Ascending aorta (tissue), 2 donors: ENCODE measurements around the gene RPA1. TPM values are rescaled to one million over a fixed set of nuclear protein-coding genes. Genes with fewer than 3 reads are reported as not detected.

Source experiments
- DNase-seq, 2 donors: peaks; one replicate each; pipeline ENCODE4 v3.0.0-alpha.2; 2019; ENCODE audit warnings: low spot score in 2 of 2
- H3K27ac ChIP-seq, 2 donors: fragments of 200-600 bp; sonication (generic); one replicate each; pipeline ENCODE4 v1.5.1; 2016 to 2017; ENCODE audit warnings: mild to moderate bottlenecking in 1 of 2
- H3K27me3 ChIP-seq: fragments of 200-600 bp; sonication (generic); one replicate; pipeline ENCODE4 v1.5.1; 2017
- H3K36me3 ChIP-seq, 2 donors: fragments of 200-600 bp; sonication (generic); one replicate each; pipeline ENCODE4 v1.5.1; 2016
- H3K4me1 ChIP-seq, 2 donors: fragments of 200-600 bp; sonication (generic); one replicate each; pipeline ENCODE4 v1.5.1; 2016 to 2017; ENCODE audit warnings: mild to moderate bottlenecking in 1 of 2
- H3K4me3 ChIP-seq, 2 donors: fragments of 200-600 bp; sonication (generic); one replicate each; pipeline ENCODE4 v1.5.1; 2016 to 2017; ENCODE audit warnings: mild to moderate bottlenecking in 1 of 2
- H3K9me3 ChIP-seq, 2 donors: fragments of 200-600 bp; sonication (generic); one replicate each; pipeline ENCODE4 v1.5.1; 2016
- intact Hi-C: fragments of 100-400 bp; cut with DNase I; formaldehyde crosslinking; loops from one replicate; pipeline ENCODE4 v1.15.1; 2023
- total RNA-seq: library from RNA; depleted of rRNA; stranded (reverse); fragments of >200 nt; gene quantifications from one replicate; pipeline ENCODE4 v1.1.0, GENCODE V29; 2016
- TF ChIP-seq, protein P1 (sequence below), 3 experiments: fragments of 200-600 bp in 2 of 3; fragments of 450-650 bp in 1 of 3; sonication (generic) in 2 of 3; IDR thresholded peaks; one replicate each; pipeline ENCODE4 v1.5.1; 2016 to 2019; ENCODE audit warnings: antibody characterized with exemption in 3 of 3, mild to moderate bottlenecking in 1 of 3, moderate library complexity in 1 of 3

Gene RPA1
- total RNA-seq, 1 donor from 2014 or later = 34.0 TPM

DNA sequence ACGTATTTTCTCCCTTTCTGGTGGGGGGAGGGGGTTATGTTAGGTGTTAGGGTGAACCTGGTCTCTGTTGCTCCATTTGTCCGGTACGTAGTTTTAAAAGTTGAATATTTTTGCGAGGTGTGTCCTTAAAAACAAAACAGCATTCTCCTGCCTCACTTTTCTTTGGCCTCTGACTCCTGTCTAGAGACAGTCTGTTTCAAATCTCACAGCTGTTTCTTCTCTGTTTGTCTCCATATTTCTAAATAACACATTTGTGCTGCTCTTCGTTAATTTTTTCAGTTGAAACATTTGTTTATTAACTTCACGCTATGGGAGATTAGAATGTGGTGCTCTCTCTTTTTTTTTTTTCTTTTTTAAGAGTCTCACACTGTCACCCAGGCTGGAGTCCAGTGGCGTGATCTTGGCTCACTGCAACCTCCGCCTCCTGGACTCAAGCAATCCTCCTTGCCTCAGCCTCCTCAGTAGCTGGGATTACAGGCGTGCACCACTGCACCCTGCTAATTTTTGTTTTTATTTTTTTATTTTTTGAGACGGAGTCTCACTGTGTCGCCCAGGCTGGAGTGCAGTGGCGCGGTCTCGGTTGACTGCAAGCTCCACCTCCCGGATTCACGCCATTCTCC is 31.7 kb downstream of the RPA1 start:
- Histone ChIP-seq H3K9me3 (no peaks in the 10 kb centered on the region), H3K27me3 (no peaks in the 10 kb centered on the region), H3K36me3 (peaks cover 9 to 31% of the 10 kb centered on the region in 2 donors), H3K27ac (no peak overlapping the region), H3K4me1 (no peaks in the 10 kb centered on the region), H3K4me3 (no peak overlapping the region)
- intact Hi-C loops = no loop called here
- DNase-seq = no peak
- TF ChIP-seq, protein P1, sequence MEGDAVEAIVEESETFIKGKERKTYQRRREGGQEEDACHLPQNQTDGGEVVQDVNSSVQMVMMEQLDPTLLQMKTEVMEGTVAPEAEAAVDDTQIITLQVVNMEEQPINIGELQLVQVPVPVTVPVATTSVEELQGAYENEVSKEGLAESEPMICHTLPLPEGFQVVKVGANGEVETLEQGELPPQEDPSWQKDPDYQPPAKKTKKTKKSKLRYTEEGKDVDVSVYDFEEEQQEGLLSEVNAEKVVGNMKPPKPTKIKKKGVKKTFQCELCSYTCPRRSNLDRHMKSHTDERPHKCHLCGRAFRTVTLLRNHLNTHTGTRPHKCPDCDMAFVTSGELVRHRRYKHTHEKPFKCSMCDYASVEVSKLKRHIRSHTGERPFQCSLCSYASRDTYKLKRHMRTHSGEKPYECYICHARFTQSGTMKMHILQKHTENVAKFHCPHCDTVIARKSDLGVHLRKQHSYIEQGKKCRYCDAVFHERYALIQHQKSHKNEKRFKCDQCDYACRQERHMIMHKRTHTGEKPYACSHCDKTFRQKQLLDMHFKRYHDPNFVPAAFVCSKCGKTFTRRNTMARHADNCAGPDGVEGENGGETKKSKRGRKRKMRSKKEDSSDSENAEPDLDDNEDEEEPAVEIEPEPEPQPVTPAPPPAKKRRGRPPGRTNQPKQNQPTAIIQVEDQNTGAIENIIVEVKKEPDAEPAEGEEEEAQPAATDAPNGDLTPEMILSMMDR (IDR thresholded peaks at IDR 0.05) = no peak

DNA sequence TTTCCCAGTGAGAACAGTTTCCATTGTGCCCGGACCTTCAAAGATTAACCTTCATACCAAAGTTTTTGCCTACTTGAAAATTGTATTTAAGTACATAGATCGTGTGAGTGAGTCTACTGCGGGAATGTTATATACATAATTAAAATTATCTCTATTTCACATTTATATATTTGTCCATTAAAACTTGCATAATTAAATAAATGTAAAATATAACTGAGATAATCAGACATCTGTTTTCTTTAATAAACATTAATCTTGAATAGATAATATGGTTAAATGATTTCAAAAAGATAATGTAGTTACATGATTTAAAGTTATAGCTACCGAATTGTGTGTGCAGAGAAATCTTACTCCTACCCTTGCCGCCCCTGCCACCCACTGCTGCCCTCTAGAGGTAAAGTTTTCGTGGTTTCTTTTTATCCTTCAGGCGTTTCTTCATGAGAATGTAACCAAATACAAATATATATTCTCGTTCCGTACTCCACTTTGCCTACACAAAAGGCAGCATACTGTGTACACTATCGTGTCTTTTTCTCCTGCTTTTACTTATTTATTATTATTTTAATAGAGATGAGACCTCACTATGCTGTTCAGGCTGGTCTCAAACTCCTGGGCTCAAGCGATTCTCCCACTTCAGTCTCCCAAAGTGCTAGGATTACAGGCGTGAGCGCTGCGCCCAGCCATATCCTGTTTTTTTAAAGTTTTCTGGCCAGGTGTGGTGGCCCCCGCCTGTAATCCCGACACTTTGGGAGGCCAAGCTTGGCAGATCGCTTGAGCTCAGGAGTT is 35.6 kb downstream of the RPA1 start:
- TF ChIP-seq, protein P1 (IDR thresholded peaks at IDR 0.05) = peak; percentile 45 to 57 (median 46)
- Histone ChIP-seq H3K36me3 (peaks cover 10 to 14% of the 10 kb centered on the region in 2 donors), H3K27ac (no peak overlapping the region), H3K9me3 (no peaks in the 10 kb centered on the region), H3K4me3 (no peak overlapping the region), H3K4me1 (no peaks in the 10 kb centered on the region), H3K27me3 (no peaks in the 10 kb centered on the region)
- intact Hi-C loops = loop anchor here (2.0 kb wide), 1 partner anchor 141 kb away; the partner anchor contains the start of gene WDR81
- no peak for DNase-seq

DNA sequence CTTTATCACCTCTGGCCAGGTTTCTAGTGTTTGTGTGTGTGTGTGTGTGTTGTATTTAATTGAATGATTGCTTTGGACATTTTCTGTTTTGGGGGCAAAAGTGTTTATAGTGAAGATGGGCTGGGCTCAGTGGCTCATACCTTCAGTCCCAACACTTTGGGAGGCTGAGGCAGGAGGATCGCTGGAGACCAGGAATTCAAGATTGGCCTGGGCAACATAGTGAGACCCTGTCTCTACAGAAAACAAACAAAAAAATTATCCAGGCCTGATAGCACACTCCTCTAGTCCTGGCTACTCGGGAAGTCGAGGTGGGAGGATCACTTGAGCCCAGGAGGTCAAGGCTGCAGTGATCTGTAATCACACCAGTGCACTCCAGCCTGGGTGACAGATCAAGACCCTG is 37.5 kb downstream of the RPA1 start:
- no peaks in the 10 kb centered on the region for H3K27me3 ChIP-seq
- no peak overlapping the region for H3K4me3 ChIP-seq
- no peak overlapping the region for H3K27ac ChIP-seq
- H3K9me3 ChIP-seq = no peaks in the 10 kb centered on the region
- peaks cover 0 to 7% of the 10 kb centered on the region in 2 donors for H3K36me3 ChIP-seq
- TF ChIP-seq, protein P1 (IDR thresholded peaks at IDR 0.05) = no peak
- no peak for DNase-seq
- no peaks in the 10 kb centered on the region for H3K4me1 ChIP-seq
- intact Hi-C loops = no loop called here

DNA sequence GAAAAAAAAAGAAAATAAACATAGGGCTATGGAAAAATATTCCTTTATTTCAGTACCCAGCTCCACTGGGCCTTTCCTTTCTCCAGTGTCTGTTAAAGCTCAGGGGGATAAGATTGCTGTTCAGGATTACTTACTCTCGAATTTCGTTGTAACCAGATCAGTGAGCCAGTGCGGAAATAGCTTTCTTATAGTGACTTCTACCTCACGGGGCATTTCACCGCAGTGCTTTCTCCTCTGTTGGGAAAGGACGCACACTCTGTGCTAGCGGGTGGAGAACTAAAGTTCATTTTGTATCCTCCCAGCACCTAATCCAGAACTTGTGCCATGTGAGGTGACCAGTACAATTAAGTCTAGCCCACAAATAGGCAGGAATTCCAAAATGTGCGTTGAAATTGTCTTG is 38.3 kb downstream of the RPA1 start:
- no peaks in the 10 kb centered on the region for H3K27me3 ChIP-seq
- TF ChIP-seq, protein P1 (IDR thresholded peaks at IDR 0.05) = no peak
- H3K4me3 ChIP-seq = no peak overlapping the region
- no peaks in the 10 kb centered on the region for H3K9me3 ChIP-seq
- H3K4me1 ChIP-seq = no peaks in the 10 kb centered on the region
- intact Hi-C loops = no loop called here
- H3K27ac ChIP-seq = no peak overlapping the region
- peaks cover 4 to 11% of the 10 kb centered on the region in 2 donors for H3K36me3 ChIP-seq
- DNase-seq = no peak

DNA sequence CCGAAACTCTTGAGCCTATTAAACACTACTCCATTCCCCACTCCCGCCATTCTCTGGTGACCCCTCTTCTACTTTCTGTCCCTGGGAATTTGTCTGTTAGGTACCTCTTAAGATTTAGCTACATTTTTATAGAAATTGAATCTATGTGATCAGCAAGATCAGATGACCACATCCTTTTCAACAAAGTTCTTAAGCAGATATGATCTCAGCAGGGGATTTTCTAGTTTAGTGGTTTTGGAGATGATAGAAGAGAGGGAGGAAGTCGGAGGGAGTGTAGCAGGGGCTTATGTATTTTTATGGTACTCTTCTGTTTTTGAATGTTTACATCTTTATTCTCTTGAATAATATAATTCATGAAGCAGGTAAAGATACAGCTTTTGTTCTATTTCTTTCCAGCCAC is 40.8 kb downstream of the RPA1 start:
- Histone ChIP-seq H3K9me3 (no peaks in the 10 kb centered on the region), H3K27me3 (no peaks in the 10 kb centered on the region), H3K4me3 (no peak overlapping the region), H3K27ac (no peak overlapping the region), H3K36me3 (peaks cover 25 to 28% of the 10 kb centered on the region in 2 donors), H3K4me1 (no peaks in the 10 kb centered on the region)
- DNase-seq = no peak
- TF ChIP-seq, protein P1 (IDR thresholded peaks at IDR 0.05) = no peak
- intact Hi-C loops = no loop called here
